Erythroblast (primary cell): ENCODE results near the gene FILIP1L.
"Not testable (repeated sequence)": the region's sequence is repeated elsewhere in the genome, so short reads cannot be mapped to it uniquely, and the experiment has no call there.

Experiments used
- DNase-seq, 2 experiments: peaks; one replicate each; lab custom pipeline; 2025; lab: John Stamatoyannopoulos, UW
- GATA1 ChIP-seq: IDR thresholded peaks from 2 replicates; pipeline ENCODE4 v1.6.1; 2011; ENCODE audit warnings: low read depth, mild to moderate bottlenecking, control low read depth, low read length, moderate library complexity
- POLR2A ChIP-seq: IDR thresholded peaks from 2 replicates; pipeline ENCODE4 v1.6.1; 2011; ENCODE audit warnings: mild to moderate bottlenecking, low read length

The FILIP1L gene

DNA sequence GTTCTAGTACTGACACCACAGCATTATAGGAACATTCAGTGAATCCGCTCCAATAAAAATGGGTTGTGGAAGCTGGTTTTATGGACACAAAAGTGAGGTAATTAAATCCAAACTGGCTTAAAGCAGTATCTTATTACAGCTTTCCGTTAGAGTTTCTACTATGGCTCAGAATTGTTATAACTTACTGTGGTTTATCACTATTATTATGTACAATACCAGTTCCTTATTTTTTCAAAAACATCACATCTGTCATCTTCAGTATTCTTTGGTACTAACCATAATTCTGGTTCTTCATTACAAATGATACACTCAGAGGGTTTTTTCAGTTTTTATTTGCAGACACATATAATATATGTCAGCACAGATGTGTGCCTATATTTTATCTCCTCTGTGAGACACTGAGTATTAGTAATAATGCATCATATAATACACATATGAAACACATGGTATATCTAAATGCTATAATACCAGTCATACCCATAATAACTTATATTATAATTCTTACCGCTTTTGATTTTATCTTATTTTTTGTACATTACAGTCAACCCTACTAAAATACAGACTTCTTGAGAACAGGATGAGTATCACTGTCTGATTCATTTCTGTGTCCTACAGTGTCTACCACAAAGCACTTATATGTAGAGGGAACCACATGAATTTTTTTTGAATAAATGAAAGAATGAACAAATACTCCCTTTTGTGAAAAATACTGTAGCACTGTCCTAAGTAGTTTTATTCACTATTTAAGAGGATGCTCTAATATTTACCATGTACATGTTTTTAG lies 257.7 kb downstream of the FILIP1L start:
- DNase-seq = no peak
- no peak for TF ChIP-seq GATA1
- TF ChIP-seq POLR2A = no peak

- TF ChIP-seq GATA1 (no peak), POLR2A (no peak)
- DNase-seq = no peak
These were observed 258.4 kb downstream of the FILIP1L start for GRCh38 chr3:99855900-99856299.

- DNase-seq = no peak
- TF ChIP-seq GATA1 = no peak
- no peak for TF ChIP-seq POLR2A
These were observed 259.5 kb downstream of the FILIP1L start for GRCh38 chr3:99854756-99855298.

- DNase-seq = peak; percentile 11 to 14
- TF ChIP-seq POLR2A = no peak
- no peak for TF ChIP-seq GATA1
These were observed 261.4 kb downstream of the FILIP1L start for GRCh38 chr3:99852851-99853250.

- no peak for TF ChIP-seq POLR2A
- no peak for TF ChIP-seq GATA1
- no peak for DNase-seq
These were observed 262.3 kb downstream of the FILIP1L start for GRCh38 chr3:99851955-99852354.

DNA sequence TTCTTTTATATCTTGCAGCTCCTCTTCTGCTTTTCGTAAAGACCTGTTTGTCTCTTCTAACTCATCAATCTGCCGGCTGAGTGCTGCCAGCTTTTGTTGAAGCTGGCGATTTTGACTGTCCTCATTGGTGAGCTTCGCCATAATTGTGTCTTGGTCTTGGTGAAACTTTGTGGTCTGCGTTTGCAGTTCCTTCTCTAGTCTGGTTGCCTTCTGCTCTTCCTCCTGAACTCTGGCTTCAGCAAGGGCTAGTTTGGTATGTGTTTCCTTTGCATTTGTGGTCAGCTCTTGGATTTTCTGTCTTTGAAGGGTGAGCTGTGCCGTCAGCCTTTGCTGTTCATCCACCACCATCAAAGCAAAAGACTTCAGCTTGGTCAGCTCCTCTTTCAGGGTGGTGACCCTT lies 263.7 kb downstream of the FILIP1L start:
- TF ChIP-seq POLR2A = no peak
- TF ChIP-seq GATA1 = no peak
- no peak for DNase-seq

DNA sequence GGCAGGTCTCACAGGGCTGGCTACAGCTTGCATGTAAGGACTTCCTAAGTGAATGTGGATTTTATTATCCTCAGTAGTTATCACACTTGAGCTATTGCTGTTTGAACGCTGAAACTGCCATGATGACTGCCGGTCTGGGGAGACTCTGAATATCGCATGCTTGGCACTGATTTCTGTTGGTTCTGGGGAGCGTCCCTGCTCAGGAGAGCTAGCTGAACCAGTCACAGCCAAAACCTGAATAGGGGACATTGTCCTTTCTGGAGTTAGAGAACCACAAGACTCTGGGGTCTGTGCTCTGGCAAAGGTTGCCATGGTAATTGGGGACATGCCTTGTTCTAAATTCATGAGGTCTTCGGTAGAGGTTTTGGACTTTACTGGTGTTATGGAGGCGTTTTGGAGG lies 265.9 kb downstream of the FILIP1L start:
- no peak for TF ChIP-seq GATA1
- no peak for TF ChIP-seq POLR2A
- DNase-seq = no peak

DNA sequence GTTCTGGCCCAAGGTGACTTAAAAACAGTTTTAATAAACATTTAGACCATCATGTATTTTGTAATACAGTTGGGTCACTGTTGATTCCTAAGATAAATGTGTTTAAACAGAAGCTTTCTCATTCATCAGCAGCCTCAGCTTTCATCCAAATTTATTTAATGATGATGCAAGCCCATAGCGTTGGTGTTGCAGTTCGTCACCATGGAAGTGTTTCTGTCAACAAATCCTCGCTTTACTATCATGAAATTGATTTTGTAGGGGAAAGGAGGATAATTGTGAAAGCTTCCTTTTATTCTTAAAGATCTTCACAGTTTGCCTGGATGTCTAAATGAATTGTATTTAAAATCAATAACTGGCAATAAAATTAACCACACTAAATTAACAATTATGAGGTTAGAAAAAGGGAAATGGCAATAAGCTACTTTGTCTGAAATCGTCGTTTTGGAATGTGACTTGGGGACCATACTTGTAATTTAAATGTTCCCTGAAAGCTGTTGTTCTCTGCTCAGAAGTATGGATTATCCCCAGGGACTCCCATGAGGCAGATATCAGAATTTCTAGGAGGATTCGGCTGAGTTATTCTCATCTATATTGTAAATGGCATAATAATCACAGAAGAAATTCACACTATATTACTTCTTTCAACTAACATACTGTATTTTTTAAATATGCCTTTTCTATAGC lies 267.7 kb downstream of the FILIP1L start:
- DNase-seq = peak; percentile 7 to 24

DNA sequence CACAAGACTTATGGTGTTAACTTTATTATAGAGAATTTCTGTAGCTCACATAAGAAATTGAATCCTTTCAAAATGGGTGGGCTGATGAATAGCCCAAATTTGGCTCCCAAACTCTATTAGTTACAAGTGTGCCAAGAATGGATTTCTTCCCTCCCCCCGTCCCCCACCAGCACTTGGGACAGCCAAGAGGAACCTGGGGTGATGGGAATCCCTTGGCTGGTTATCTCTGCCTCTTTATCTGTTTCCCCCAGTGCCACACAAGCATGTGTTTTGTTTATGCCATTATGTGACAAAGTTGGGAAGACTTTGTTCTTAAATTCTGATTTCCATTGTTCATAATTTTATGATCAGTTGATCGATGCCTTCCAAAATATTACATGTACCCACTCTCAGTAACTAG lies 268.3 kb downstream of the FILIP1L start:
- no peak for TF ChIP-seq POLR2A
- TF ChIP-seq GATA1 = no peak
- DNase-seq = peak; percentile 21 to 56

More for the DNA sequence above, 267.7 kb downstream of the FILIP1L start:
- TF ChIP-seq POLR2A (no peak), GATA1 (no peak)

DNA sequence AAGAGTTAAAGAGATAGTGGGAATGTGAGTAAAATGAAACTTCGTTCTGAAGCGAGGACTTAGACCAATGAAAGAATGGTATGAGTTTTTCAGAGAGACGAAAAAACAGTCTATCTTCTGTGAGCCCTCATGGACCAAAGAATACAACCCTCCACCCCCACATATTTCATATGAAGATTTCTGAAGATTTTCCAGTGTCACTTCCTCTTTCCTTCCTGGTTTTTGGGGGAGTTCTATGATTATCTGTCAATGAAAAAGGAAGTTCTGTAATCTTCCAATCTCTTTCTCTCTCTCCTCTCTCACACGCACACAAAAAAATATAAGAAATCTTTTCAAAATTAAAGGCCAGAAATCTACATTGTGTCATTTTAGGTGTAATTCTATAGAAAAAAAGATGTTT lies 269.0 kb downstream of the FILIP1L start:
- DNase-seq = no peak
- TF ChIP-seq GATA1 = no peak
- no peak for TF ChIP-seq POLR2A

- TF ChIP-seq GATA1 (no peak), POLR2A (no peak)
- DNase-seq = no peak
These were observed 270.6 kb downstream of the FILIP1L start for GRCh38 chr3:99843590-99844258.

DNA sequence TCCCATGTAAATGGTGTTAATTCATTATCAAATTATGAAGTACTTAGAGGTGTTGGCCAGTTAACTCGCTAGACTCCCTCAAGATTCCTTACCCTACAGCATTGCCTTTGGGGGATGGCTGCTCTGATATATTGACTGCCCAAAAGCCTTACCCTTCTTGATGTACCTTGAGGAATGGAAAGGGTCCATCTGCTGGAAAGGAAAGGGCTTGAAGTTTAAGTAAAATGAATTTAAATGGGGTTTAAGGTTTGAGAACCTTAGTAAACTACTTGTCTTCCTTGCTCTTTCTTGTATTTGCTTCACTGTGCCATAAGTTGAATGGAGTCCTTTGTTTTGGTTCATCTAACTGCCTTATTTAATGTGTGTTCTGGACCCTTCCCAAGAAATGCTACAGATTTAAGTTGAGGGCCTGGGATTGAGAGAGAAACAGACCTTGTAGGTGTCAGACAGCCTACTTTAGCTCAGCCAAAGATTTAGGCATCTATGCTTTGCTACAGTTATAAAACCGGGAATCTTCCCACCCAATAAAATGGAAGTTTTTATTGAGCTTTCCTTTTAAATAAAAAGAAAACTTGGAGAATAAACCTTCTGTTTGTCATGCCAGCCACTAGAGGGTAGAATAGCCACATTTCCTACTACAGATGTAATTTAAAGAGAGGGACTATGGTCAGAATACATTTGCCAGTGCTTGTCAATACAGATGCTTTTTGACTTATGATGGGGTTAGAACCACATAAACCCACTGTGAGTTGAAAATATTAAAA lies 271.3 kb downstream of the FILIP1L start:
- no peak for TF ChIP-seq POLR2A
- TF ChIP-seq GATA1 = no peak
- peak; percentile 47 to 50 for DNase-seq

GRCh38 chr3:99841949-99842348 lies 272.4 kb downstream of the FILIP1L start:
- not testable (repeated sequence) for DNase-seq

GRCh38 chr3:99839613-99840012 lies 274.7 kb downstream of the FILIP1L start:
- DNase-seq = no peak
- TF ChIP-seq POLR2A (no peak), GATA1 (no peak)
